ENCODE results near the gene OR6T1.

Gene OR6T1

DNA sequence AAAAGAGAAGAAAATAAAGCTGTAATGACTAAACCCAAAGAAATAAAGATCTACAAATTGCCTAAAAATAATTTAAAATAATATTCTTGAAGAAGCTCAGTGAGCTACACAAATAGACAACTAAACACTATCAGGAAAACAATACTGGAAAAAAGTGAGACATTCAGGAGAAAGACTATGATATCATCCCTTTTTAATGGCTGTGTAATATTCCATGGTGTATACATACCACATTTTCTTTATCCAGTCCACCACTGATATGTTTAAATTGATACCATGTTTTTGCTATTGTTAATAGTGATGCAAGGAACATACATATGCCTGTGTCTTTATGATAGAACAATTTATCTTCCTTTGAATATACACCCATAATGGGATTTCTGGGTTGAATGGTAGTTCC, 13.1 kb upstream of the OR6T1 start:
- no peaks in the 10 kb centered on the region for H3K27me3 ChIP-seq (replicated peaks)
- no peaks in the 10 kb centered on the region for H3K36me3 ChIP-seq (replicated peaks)
- in situ Hi-C loops (cut with HindIII; ENCODE audit: low pct_ligation_motif_present, low sequenced_read_pairs): no loop called here
- no peak overlapping the region for H3K4me3 ChIP-seq (ENCODE audit: low read depth, low read length)
- no peak overlapping the region for H3K27ac ChIP-seq
- no peak for TF ChIP-seq CTCF (IDR thresholded peaks at IDR 0.05; ENCODE audit: low read depth, low read length, missing control alignments)
- no peak for DNase-seq

DNA sequence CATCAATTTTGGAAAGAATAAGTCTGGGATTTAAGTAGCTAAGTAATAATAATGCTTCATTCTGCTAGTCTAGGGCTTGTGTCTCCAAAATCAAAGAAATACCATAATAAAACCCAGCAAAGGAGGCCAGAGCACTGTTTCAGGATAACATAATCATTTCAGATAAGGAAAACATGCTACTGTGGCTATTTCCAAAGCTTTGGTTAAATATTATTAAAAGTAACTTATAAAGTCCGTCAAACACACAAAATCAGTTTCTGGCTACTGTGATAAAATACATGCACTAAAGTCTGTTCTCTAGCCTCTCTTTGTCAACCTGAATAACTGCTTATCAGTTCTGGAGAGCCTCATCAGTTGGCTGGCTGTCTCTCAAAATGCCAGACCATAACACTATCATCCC, 1.5 kb upstream of the OR6T1 start:
- no peak overlapping the region for H3K4me3 ChIP-seq (ENCODE audit: low read depth, low read length)

DNA sequence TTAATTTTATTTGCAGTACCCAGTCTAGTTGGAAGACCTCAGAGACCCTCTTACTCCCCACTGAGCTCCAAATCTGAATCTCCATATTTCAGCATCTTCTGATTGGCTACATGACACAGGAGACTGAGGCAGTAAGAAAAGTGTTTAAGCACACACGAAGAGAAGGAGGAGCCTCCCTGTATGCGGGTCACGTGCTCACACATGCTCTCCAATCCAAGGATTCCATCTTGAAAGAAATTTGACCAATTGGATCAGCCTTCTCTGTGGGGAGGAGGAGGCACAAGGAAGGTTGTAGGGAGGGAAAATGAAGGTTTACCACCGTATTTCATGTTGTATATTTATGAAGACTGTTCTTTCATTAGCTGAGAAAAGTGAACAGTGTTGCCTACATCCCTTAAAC, 1.2 kb downstream of the OR6T1 start:
- DNase-seq: no peak
- in situ Hi-C loops (cut with HindIII; ENCODE audit: low pct_ligation_motif_present, low sequenced_read_pairs): no loop called here
- Histone ChIP-seq H3K36me3 (replicated peaks) (no peaks in the 10 kb centered on the region), H3K27ac (no peak overlapping the region), H3K27me3 (replicated peaks) (no peaks in the 10 kb centered on the region), H3K4me3 (ENCODE audit: low read depth, low read length) (no peak overlapping the region)
- TF ChIP-seq CTCF (IDR thresholded peaks at IDR 0.05; ENCODE audit: low read depth, low read length, missing control alignments): no peak

More for the DNA sequence above, 1.5 kb upstream of the OR6T1 start:
- DNase-seq: no peak
- Histone ChIP-seq H3K27me3 (replicated peaks) (no peaks in the 10 kb centered on the region), H3K27ac (no peak overlapping the region), H3K36me3 (replicated peaks) (no peaks in the 10 kb centered on the region)
- in situ Hi-C loops (cut with HindIII; ENCODE audit: low pct_ligation_motif_present, low sequenced_read_pairs): no loop called here
- TF ChIP-seq CTCF (IDR thresholded peaks at IDR 0.05; ENCODE audit: low read depth, low read length, missing control alignments): no peak

DNA sequence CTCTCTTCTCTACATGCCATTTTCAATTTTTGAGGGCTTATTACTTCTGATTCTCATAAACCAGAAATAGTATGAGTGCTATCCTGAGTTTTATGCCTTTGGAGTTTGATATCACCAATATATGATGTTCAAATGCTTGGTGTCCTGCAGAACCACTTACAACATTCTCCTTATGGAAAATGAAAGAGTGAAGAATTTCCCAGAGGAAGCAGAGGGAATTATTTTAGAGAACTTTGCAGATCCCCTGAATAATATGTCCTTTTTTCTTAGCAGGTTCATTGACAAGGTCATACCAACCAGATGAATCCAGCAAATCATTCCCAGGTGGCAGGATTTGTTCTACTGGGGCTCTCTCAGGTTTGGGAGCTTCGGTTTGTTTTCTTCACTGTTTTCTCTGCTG, 4.3 kb downstream of the OR6T1 start, which contains the start of gene OR4D5:
Gene OR4D5, plus strand, starts transcription at position 301 of the 400 bp plus-strand sequence. Its CDS starts 0 bp downstream, at position 301.
- no peak for TF ChIP-seq CTCF (IDR thresholded peaks at IDR 0.05; ENCODE audit: low read depth, low read length, missing control alignments)
- Histone ChIP-seq H3K36me3 (replicated peaks) (no peaks in the 10 kb centered on the region), H3K27me3 (replicated peaks) (no peaks in the 10 kb centered on the region), H3K4me3 (ENCODE audit: low read depth, low read length) (no peak within 1 kb of the TSS), H3K27ac (no peak within 1 kb of the TSS)
- no peak for DNase-seq
- in situ Hi-C loops (cut with HindIII; ENCODE audit: low pct_ligation_motif_present, low sequenced_read_pairs): no loop called here

GRCh38 chr11:123924027-123924426, 19.6 kb downstream of the OR6T1 start:
- in situ Hi-C loops (cut with HindIII; ENCODE audit: low pct_ligation_motif_present, low sequenced_read_pairs): no loop called here
- no peak for DNase-seq
- Histone ChIP-seq H3K27me3 (replicated peaks) (no peaks in the 10 kb centered on the region), H3K27ac (no peak overlapping the region), H3K4me3 (ENCODE audit: low read depth, low read length) (no peak overlapping the region), H3K36me3 (replicated peaks) (no peaks in the 10 kb centered on the region)
- no peak for TF ChIP-seq CTCF (IDR thresholded peaks at IDR 0.05; ENCODE audit: low read depth, low read length, missing control alignments)

GRCh38 chr11:123920943-123921342, 22.7 kb downstream of the OR6T1 start:
- no peak for DNase-seq
- Histone ChIP-seq H3K27me3 (replicated peaks) (no peaks in the 10 kb centered on the region), H3K27ac (no peak overlapping the region), H3K4me3 (ENCODE audit: low read depth, low read length) (no peak overlapping the region), H3K36me3 (replicated peaks) (no peaks in the 10 kb centered on the region)
- no peak for TF ChIP-seq CTCF (IDR thresholded peaks at IDR 0.05; ENCODE audit: low read depth, low read length, missing control alignments)
- in situ Hi-C loops (cut with HindIII; ENCODE audit: low pct_ligation_motif_present, low sequenced_read_pairs): no loop called here

Measured in brain microvascular endothelial cell (primary cell).